MCF 10A (cell line): ENCODE data around the gene CEP350. TPM values are rescaled to one million over a fixed set of nuclear protein-coding genes. Genes with fewer than 3 reads are reported as not detected.

Experiments
- BruUV-seq: library from RNA; stranded (reverse); fragments of 400-500 nt; replicated peaks from 2 replicates; lab custom pipeline; 2021; lab: Mats Ljungman, UMichigan
- CTCF ChIA-PET: fragments of 300-600 bp; sonication (Branson Sonifier 250); formaldehyde crosslinking; extraction: SDS; loops from one replicate; lab custom pipeline; 2021; ENCODE audit warnings: antibody characterized with exemption, inconsistent platforms; lab: Yijun Ruan, JAX
- POLR2A ChIA-PET: fragments of 300-600, 350-650 bp; sonication (Branson Sonifier 250); formaldehyde crosslinking; extraction: SDS; loops from one replicate; lab custom pipeline; 2020; ENCODE audit warnings: antibody characterized with exemption, inconsistent platforms; lab: Yijun Ruan, JAX
- DNase-seq: peaks from one replicate; pipeline ENCODE4 v3.0.0-alpha.2; 2018; ENCODE audit not compliant: unreplicated experiment
- H3K27ac Mint-ChIP-seq: one replicate; pipeline ENCODE4 v1.8.0; 2022; ENCODE audit warnings: mild to moderate bottlenecking, low read depth, mixed read lengths; ENCODE audit not compliant: unreplicated experiment
- H3K27me3 Mint-ChIP-seq: one replicate; pipeline ENCODE4 v1.8.0; 2022; ENCODE audit warnings: mixed read lengths; ENCODE audit not compliant: insufficient read depth, unreplicated experiment
- H3K36me3 Mint-ChIP-seq: one replicate; pipeline ENCODE4 v1.8.0; 2022; ENCODE audit warnings: mild to moderate bottlenecking, moderate library complexity, mixed read lengths; ENCODE audit not compliant: insufficient read depth, unreplicated experiment
- H3K4me1 Mint-ChIP-seq: one replicate; pipeline ENCODE4 v1.8.0; 2022; ENCODE audit warnings: mixed read lengths; ENCODE audit not compliant: insufficient read depth, unreplicated experiment
- H3K4me3 Mint-ChIP-seq: one replicate; pipeline ENCODE4 v1.8.0; 2022; ENCODE audit warnings: mild to moderate bottlenecking, moderate library complexity, mixed read lengths; ENCODE audit not compliant: unreplicated experiment
- H3K9me3 Mint-ChIP-seq: one replicate; pipeline ENCODE4 v1.8.0; 2022; ENCODE audit warnings: mixed read lengths; ENCODE audit not compliant: unreplicated experiment
- intact Hi-C: fragments of 100-400 bp; cut with micrococcal nuclease; formaldehyde crosslinking; loops from 2 replicates; pipeline ENCODE4 v1.14.1; 2022
- total RNA-seq: library from RNA; stranded (reverse); gene quantifications from 2 replicates; pipeline ENCODE4 v1.2.3, GENCODE V29; 2022
- TF ChIP-seq, protein P1 (sequence below): fragments of 200-600 bp; IDR thresholded peaks from one replicate; pipeline ENCODE4 v1.8.0; 2022; ENCODE audit warnings: antibody characterized with exemption, mild to moderate bottlenecking; ENCODE audit not compliant: unreplicated experiment

The CEP350 gene
- total RNA-seq, 1 experiment from 2014 or later, result 56.4 TPM

DNA sequence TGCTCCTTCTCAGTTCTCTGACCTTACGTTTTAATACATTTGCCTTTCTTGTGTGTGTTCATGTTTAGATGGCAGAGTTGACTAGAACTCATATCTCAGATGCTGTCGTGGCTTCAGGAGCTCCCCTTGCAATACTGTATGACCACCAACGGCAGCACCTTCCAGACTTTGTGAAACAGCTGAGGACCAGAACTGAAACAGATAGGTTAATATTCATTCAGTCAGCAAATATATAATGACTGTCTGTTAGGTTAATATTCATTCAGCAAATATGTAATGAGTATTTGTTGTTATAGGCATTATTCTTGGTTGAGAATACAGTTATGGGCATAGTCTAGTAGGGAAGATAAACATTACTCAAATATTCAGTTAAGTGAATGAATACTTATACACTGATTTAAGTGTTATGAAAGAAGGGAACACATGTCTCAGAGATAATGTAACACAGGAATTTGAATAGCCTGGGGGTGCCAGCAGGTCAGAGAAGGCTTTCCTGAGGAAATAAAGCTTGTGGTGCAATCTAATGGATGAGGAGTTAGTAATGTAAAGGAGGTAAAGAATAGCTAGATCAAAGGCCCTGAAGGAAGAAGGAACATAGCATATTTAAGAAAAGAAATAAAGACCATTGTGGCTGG is 88.5 kb downstream of the CEP350 start:
- Mint-ChIP-seq H3K9me3 (no peaks in the 10 kb centered on the region), H3K27me3 (no peaks in the 10 kb centered on the region), H3K36me3 (peaks cover 75% of the 10 kb centered on the region), H3K4me1 (peaks cover 15% of the 10 kb centered on the region), H3K4me3 (no peak overlapping the region), H3K27ac (no peak overlapping the region)
- intact Hi-C loops, result no loop called here
- POLR2A ChIA-PET, result interaction anchor here (0.7 to 2.4 kb wide), 4 partner anchors 10 to 115 kb away, joined by 3 to 9 read pairs (median 4); no protein-coding TSS in a partner anchor
- DNase-seq, result peak; percentile 75
- no TSS peak for BruUV-seq
- CTCF ChIA-PET, result interaction anchor here (0.6 to 1.2 kb wide), 2 partner anchors 25 to 144 kb away, joined by 3 read pairs; no protein-coding TSS in a partner anchor
- TF ChIP-seq, protein P1, sequence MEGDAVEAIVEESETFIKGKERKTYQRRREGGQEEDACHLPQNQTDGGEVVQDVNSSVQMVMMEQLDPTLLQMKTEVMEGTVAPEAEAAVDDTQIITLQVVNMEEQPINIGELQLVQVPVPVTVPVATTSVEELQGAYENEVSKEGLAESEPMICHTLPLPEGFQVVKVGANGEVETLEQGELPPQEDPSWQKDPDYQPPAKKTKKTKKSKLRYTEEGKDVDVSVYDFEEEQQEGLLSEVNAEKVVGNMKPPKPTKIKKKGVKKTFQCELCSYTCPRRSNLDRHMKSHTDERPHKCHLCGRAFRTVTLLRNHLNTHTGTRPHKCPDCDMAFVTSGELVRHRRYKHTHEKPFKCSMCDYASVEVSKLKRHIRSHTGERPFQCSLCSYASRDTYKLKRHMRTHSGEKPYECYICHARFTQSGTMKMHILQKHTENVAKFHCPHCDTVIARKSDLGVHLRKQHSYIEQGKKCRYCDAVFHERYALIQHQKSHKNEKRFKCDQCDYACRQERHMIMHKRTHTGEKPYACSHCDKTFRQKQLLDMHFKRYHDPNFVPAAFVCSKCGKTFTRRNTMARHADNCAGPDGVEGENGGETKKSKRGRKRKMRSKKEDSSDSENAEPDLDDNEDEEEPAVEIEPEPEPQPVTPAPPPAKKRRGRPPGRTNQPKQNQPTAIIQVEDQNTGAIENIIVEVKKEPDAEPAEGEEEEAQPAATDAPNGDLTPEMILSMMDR, result no peak

DNA sequence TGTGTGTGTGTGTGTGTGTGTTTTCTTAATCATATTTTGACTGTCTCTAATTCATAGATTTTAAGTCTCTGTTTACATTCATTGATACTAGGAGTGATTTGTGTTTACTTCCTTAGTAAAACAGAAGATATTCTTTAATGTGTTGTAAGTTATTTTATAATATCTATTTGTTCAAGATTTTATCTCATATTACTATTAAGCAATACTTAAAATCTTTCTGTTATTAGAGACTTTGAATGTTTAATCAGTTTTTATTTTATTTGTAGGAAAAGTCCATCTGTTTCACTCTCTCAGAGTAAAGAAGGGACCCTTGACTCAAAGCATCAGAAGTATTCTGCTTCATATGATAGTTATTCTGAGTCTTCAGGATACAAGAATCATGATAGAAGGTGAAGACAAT is 89.2 kb downstream of the CEP350 start:
- BruUV-seq, result no TSS peak
- H3K27me3 Mint-ChIP-seq, result no peaks in the 10 kb centered on the region
- no peak for DNase-seq
- H3K27ac Mint-ChIP-seq, result no peak overlapping the region
- ChIA-PET POLR2A (interaction anchor here (0.7 to 1.9 kb wide), 3 partner anchors 10 to 116 kb away, joined by 3 to 4 read pairs (median 3); no protein-coding TSS in a partner anchor), CTCF (interaction anchor here (1.2 kb wide), 1 partner anchor 143 kb away, joined by 3 read pairs; no protein-coding TSS in a partner anchor)
- intact Hi-C loops, result no loop called here
- H3K4me3 Mint-ChIP-seq, result no peak overlapping the region
- no peaks in the 10 kb centered on the region for H3K9me3 Mint-ChIP-seq
- peaks cover 76% of the 10 kb centered on the region for H3K36me3 Mint-ChIP-seq
- peaks cover 15% of the 10 kb centered on the region for H3K4me1 Mint-ChIP-seq
- TF ChIP-seq, protein P1, result no peak

DNA sequence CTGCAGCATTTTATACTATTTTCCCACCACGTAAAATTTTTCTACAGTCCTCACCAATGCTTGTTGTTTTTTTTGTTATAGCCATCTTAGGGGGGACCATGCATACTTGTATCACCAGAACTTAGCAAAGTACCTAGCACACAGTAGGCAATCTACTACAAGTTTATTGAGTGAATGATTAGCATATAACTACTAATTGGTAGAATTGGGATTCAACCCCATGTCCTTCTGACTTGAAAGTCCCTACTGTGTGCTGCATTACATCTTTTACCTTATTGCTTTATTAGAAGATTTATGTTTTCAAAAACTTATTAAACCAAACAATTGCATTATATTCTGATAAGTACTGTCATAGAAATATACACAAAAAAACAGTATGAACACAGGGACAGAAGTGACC is 92.1 kb downstream of the CEP350 start:
- TF ChIP-seq, protein P1, result no peak
- ChIA-PET CTCF (interaction anchor here (1.3 to 2.8 kb wide), 2 partner anchors 22 to 133 kb away, joined by 4 to 12 read pairs; no protein-coding TSS in a partner anchor), POLR2A (interaction anchor here (0.6 to 1.0 kb wide), 3 partner anchors 27 to 164 kb away, joined by 4 to 8 read pairs (median 4); no protein-coding TSS in a partner anchor)
- Mint-ChIP-seq H3K4me3 (no peak overlapping the region), H3K27me3 (no peaks in the 10 kb centered on the region), H3K9me3 (no peaks in the 10 kb centered on the region), H3K36me3 (peaks cover 92% of the 10 kb centered on the region), H3K27ac (no peak overlapping the region), H3K4me1 (peaks cover 15% of the 10 kb centered on the region)
- intact Hi-C loops, result no loop called here
- no TSS peak for BruUV-seq
- no peak for DNase-seq
